HG03378 (cell line): ENCODE results near the gene SEMA3A.

Source experiments
- ATAC-seq: cut with Tn5 transposase; IDR thresholded peaks from one replicate; pipeline ENCODE4 v1.9.1; 2021; ENCODE audit warnings: mild to moderate bottlenecking, moderate library complexity; ENCODE audit not compliant: unreplicated experiment

The SEMA3A gene

DNA sequence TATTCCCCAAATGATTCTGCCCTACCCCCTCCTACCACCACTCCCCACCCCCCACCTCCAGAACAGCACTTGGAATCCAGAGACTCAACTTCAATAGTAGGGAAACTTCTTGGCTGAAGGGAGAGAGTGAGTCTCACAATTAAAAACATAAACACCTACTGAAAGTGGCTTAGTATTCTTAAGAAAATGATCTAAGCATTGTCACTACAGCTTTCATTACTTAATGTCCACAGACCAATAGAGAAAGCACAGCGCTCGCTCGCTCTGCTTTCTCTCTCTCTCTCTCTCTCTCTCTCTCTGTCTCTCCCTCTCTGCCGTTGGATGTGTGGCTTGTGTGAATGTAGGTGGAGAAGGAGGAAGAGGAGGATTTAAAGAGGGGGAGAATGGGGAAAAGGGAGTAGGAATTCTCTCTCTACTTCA lies 1.5 kb upstream of the SEMA3A start:
- ATAC-seq, result no peak

GRCh38 chr7:84195295-84196060 lies 889 bp upstream of the SEMA3A start:
- no peak for ATAC-seq

GRCh38 chr7:84193747-84194146 lies 842 bp downstream of the SEMA3A start:
- ATAC-seq, result no peak

DNA sequence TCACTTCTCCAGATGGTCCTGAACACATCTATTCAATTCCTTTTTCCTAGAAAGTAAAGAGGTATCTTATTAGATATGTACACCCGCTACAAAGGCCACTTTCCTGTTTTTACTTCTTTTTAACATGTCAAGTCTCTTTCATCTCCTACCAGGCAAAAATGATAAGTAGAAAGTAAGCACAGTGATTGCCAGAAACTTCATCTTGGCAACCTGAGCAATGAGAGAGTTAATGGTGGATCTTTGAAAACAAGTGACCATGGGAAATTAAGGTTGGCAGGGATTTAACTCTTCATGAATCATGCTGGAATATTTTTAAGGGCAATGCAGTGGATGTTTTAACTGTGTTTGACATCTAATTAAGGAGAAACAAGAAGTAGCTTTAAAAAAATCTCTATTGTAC lies 2.7 kb downstream of the SEMA3A start:
- no peak for ATAC-seq

GRCh38 chr7:84191261-84191660 lies 3.3 kb downstream of the SEMA3A start:
- no peak for ATAC-seq

DNA sequence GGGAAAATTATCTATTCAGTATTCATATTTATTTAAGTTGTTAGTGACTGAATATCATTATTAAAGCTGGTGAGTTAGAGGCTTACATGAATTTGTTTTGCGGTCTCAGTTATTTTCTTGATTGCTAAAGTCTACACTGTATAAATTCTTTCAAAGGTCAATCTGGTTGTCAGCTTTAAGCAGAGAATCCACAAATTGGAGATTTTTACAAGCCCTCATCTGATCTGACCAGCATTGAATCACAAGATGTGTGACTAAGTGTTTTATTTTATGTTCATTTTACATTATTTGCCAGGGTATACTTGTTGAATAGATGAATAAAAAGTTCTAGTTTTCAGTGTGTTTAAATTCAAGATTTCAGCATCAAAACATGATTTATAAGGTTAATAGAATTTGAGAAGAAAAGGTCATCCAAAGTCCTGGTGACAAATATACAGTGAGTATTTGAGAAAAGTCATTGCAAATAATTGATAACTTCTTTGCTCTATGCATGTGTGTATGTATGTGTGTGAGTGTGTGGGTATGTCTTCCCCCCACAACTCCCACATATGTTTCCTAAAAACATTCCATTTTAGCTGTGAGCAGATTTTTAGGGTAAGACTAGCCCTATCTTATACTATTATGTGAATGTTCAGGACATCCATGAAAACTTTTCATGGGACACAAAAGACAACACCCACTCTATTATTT lies 4.4 kb downstream of the SEMA3A start:
- no peak for ATAC-seq

GRCh38 chr7:84188786-84189405 lies 5.7 kb downstream of the SEMA3A start:
- ATAC-seq, result no peak

DNA sequence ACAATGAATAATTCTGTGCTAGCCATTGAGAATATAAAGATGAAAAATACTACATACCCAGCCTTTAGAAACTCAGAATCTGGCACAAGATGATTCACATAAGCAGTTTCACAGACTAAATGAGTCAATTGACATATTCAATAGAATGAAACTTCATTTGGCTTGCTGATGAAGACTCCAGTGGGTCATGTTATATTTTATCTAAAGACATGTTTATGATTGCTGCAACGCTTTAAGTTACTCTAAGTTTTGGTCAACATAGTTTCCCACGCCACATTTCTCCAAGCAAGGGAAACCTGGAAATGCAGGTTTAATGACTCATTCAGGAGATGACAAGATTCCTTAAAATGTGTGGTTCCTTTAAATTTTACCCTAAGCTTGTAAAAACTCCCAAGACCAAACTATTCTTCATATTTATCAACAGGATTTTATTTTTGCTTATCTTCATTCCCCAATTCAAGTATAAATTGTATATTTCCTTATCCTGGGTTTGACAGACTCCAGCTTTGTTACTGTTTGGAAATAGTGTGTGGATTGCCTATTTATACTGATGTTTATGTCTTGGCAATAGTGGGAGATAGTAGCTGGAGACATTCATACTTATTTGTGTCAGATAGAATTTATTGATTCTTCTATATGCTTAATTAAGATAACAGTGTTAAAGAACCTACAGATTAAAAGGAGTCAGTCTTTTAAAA lies 6.6 kb downstream of the SEMA3A start:
- no peak for ATAC-seq

GRCh38 chr7:84187087-84187805 lies 7.3 kb downstream of the SEMA3A start:
- no peak for ATAC-seq

DNA sequence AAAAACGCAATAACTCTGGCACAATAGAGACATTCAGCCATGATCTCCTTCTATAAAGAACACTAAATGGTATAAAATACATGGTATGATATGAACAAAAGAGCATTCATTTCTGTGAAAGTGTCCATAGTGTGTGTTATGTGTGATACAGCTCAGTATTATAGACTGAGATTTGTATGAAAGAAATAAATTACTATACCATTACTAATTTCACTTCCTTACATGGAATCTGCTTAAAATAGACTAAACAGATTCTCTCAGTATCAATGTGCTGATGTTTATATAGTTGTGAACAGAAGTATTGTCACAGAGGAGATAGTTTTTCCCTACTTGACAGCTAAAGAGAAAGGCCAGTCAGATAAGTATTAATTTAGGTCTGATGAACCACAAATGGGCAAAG lies 10.8 kb downstream of the SEMA3A start:
- no peak for ATAC-seq

DNA sequence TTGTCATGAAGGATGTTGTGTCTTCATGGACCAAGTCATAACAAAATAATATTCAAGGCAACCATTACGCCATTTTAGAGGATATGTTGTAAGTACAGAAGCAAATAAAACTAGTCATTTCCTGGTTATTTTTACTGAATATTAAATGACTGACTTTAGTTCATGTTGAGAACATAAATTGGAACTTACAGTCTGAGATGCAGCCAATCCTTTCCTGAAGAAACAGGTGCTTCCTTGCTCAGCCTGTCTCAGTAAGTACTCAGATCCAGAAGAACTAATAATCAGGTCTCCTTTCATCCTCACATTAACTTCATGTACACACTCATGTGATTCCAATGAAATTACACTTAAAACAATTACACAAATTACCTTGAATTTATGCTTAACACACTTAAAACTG lies 12.3 kb downstream of the SEMA3A start:
- ATAC-seq, result no peak

DNA sequence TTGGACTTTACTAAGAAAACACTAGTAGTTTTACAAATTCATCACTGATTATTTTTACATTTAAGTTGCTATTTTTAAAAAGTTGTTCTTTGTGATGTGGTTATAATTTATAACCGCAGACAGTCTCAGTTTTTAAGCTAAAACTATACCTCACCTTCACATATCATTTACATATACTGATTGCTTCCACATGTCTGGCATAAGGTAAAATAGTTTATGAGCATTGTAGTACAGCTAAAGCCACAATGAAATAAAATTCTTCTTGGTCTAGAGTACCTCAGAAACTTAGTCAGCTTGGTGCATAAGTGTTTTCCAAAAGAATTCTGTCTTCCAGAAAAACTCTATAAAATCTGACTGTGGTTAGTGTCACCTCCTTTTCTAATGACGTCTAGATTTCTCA lies 13.0 kb downstream of the SEMA3A start:
- ATAC-seq, result no peak

DNA sequence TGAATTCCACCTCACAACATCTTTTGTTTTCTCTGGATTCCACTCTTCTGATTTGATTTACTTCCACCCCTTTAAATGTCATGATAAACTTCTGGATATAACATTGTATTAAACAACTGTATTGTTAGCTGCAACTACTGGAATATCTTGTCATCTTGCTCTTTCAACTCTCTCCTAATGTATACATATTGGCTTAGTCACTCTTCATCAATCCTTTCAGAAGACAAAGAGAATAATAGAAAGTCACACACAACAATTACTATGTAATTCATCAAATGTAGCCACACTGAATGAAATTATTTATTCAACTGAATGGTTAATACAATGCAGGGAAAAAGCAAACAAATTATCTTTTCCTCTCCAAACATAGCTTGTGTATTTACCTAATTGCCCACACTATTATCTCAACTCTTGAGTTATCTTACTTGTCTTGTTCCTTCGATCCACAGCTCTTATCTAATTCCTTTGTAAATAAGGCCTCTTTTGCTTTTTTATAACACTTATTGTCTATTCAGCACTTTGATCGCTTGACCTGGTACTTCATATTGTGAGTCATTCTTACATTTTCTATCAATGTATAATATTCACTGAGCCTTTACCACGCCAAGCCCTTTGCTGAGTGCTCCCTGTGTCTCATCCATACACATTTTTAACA lies 16.7 kb downstream of the SEMA3A start:
- ATAC-seq, result no peak

- ATAC-seq, result no peak
Measured at GRCh38 chr7:84176716-84177115, 17.9 kb downstream of the SEMA3A start.

GRCh38 chr7:84175461-84175860 lies 19.1 kb downstream of the SEMA3A start:
- no peak for ATAC-seq

DNA sequence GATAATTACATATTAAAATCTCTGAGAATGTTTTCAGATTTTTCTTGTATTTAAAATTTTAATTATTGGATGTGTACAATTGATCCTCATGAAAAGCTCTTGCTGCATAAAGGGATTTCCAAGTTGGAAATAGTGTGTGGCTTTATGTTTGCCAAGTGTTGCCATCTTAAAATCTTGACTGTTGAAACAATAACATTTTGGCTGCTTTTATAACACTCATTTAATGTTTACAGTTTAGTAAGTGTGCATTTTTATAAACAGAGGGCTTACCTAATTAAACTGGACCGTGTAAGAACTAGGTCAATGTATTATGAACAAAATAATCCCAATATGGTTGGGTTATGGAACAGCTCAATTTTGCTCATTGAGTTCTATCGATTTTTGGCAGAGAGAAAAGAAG lies 23.9 kb downstream of the SEMA3A start:
- ATAC-seq, result no peak

DNA sequence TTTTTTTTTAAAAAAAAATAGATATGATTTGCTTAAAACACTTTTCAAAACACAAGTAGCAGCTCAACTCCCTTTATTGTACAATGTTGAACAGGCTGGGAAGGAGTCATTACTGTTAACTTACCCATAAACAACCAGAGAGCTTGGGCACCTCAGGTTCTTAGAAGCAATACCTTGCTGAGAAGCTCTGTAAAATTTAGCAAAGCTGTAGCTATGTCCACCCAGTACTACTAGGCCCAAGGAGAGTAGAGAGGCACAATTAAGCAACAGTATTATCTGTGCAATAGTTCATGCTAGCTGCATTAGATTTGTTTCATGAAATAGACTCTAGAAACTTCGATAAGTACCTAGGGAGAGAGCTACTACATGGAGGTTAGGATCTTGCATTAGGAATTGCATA lies 32.0 kb downstream of the SEMA3A start:
- no peak for ATAC-seq

DNA sequence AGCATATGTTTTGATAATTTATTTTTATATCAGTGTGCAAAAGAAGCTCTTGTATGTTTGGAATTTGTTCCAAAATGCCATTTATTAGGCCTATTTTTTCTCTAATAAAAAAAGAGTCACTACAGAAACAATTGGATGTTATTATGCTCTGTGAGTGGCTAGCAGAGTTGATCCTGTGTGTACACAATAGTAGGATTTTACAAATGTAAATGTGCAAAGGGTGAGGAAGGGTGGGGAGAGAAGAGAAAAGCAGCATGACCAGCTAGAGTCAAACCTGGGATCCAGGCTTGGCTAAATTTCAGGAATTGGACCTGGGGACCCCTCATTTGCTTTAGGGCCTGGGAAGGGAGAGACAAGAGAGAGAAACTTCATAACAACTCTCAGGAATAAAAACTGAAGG lies 32.5 kb downstream of the SEMA3A start:
- ATAC-seq, result no peak

DNA sequence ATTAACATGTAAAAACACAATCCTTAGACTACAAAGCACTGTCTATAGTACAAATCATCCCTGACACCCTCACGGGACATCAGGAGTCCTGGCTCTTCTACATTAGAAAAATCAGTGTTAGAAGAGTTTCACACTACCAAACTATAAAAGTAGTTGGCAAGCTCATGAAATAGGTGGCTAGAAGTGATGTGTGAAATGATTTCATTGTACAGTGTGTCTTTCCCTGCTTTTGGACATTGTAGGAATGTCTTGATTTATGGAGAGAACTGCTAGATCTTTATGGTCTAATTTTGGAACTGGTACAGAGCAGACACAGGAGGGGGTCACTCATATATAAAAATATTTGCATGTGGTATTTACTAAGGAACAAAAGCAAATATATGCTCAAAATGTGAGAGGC lies 33.2 kb downstream of the SEMA3A start:
- no peak for ATAC-seq

- ATAC-seq, result no peak
Measured at GRCh38 chr7:84159435-84159834, 35.2 kb downstream of the SEMA3A start.
